Liver (tissue), 9 donors: ENCODE data around the gene SEPSECS. TPM values are rescaled to one million over a fixed set of nuclear protein-coding genes. Genes with fewer than 3 reads are reported as not detected.

Source experiments
- DNase-seq: peaks from one replicate; pipeline ENCODE4 v3.0.0-alpha.2; 2017; ENCODE audit warnings: low spot score
- H3K27ac ChIP-seq, 2 donors: one replicate each; pipeline ENCODE4 v1.7.0; 2013; ENCODE audit warnings: inconsistent platforms in 2 of 2, low read length in 2 of 2, control low read depth in 1 of 2, low read depth in 1 of 2, mild to moderate bottlenecking in 1 of 2
- H3K27me3 ChIP-seq, 4 donors: one replicate each; pipeline versions ENCODE4 v1.6.1 to v1.7.0; 2013; ENCODE audit warnings: low read length in 3 of 4, inconsistent platforms in 1 of 4, mild to moderate bottlenecking in 1 of 4, moderate library complexity in 1 of 4; ENCODE audit not compliant: control insufficient read depth in 4 of 4, insufficient read depth in 4 of 4
- H3K36me3 ChIP-seq, 4 donors: one replicate each; pipeline versions ENCODE4 v1.6.1 to v1.7.0; 2013; ENCODE audit warnings: low read length in 3 of 4, mild to moderate bottlenecking in 3 of 4, low read depth in 1 of 4, moderate library complexity in 1 of 4; ENCODE audit not compliant: control insufficient read depth in 4 of 4, insufficient read depth in 3 of 4
- H3K4me1 ChIP-seq, 4 donors: one replicate each; pipeline versions ENCODE4 v1.6.1 to v1.7.0; 2013; ENCODE audit warnings: low read length in 3 of 4, mild to moderate bottlenecking in 3 of 4, moderate library complexity in 1 of 4; ENCODE audit not compliant: control insufficient read depth in 4 of 4, insufficient read depth in 4 of 4
- H3K4me3 ChIP-seq, 3 donors: one replicate each; pipeline versions ENCODE4 v1.6.1 to v1.7.0; 2013; ENCODE audit warnings: low read length in 3 of 3, control low read depth in 1 of 3, low read depth in 1 of 3, mild to moderate bottlenecking in 1 of 3
- H3K9ac ChIP-seq, 2 donors: one replicate each; pipeline ENCODE4 v1.7.0; 2013; ENCODE audit warnings: low read length in 2 of 2, mild to moderate bottlenecking in 2 of 2, moderate library complexity in 2 of 2, control low read depth in 1 of 2, low read depth in 1 of 2
- H3K9me3 ChIP-seq, 4 donors: one replicate each; pipeline versions ENCODE4 v1.6.1 to v1.7.0; 2013; ENCODE audit warnings: low read length in 3 of 4; ENCODE audit not compliant: control insufficient read depth in 4 of 4
- EGR1 ChIP-seq, 2 donors: IDR thresholded peaks; 2 replicates each; pipeline ENCODE4 v1.6.1; 2016 to 2018; ENCODE audit warnings: antibody characterized with exemption in 2 of 2, low read depth in 2 of 2
- FOXA1 ChIP-seq: IDR thresholded peaks from 2 replicates; pipeline ENCODE4 v1.6.1; 2016; ENCODE audit warnings: antibody characterized with exemption
- FOXA2 ChIP-seq: IDR thresholded peaks from 2 replicates; pipeline ENCODE4 v1.6.1; 2016; ENCODE audit warnings: antibody characterized with exemption
- GABPA ChIP-seq, 2 donors: IDR thresholded peaks in 1 of 2; conservative IDR thresholded peaks in 1 of 2; 2 replicates each; pipeline ENCODE4 v1.6.1; 2016; ENCODE audit warnings: antibody characterized with exemption in 2 of 2, mild to moderate bottlenecking in 1 of 2, moderate library complexity in 1 of 2
- HNF4A ChIP-seq, 2 donors: conservative IDR thresholded peaks; 2 replicates each; pipeline ENCODE4 v1.6.1; 2016; ENCODE audit warnings: antibody characterized with exemption in 2 of 2, mild to moderate bottlenecking in 2 of 2
- HNF4G ChIP-seq: IDR thresholded peaks from 2 replicates; pipeline ENCODE4 v1.6.1; 2016; ENCODE audit warnings: antibody characterized with exemption
- JUND ChIP-seq, 2 donors: IDR thresholded peaks; 2 replicates each; pipeline ENCODE4 v1.6.1; 2016; ENCODE audit warnings: antibody characterized with exemption in 2 of 2
- NR2F2 ChIP-seq: IDR thresholded peaks from 2 replicates; pipeline ENCODE4 v1.6.1; 2016; ENCODE audit warnings: antibody characterized with exemption
- RXRA ChIP-seq, 2 donors: IDR thresholded peaks; 2 replicates each; pipeline ENCODE4 v1.6.1; 2017 to 2018; ENCODE audit warnings: antibody characterized with exemption in 2 of 2, mild to moderate bottlenecking in 1 of 2
- SP1 ChIP-seq: IDR thresholded peaks from 2 replicates; pipeline ENCODE4 v1.6.1; 2018; ENCODE audit warnings: antibody characterized with exemption, mild to moderate bottlenecking
- TAF1 ChIP-seq: conservative IDR thresholded peaks from 2 replicates; pipeline ENCODE4 v1.6.1; 2016; ENCODE audit warnings: antibody characterized with exemption, mild to moderate bottlenecking
- YY1 ChIP-seq: IDR thresholded peaks from 2 replicates; pipeline ENCODE4 v1.6.1; 2016; ENCODE audit warnings: antibody characterized with exemption, mild to moderate bottlenecking
- WGBS: extraction: QIAGEN DNeasy Blood & Tissue Kit; methylation state at CpG from one replicate; pipeline ENCODE4 v1.1.7; 2013; 5-methylcytosine and 5-hydroxymethylcytosine counted together
- polyA plus RNA-seq, 2 donors: library from polyadenylated mRNA; stranded (reverse) in 1 of 2; unstranded in 1 of 2; fragments of 200-250 nt in 1 of 2; fragments of >200 nt in 1 of 2; fragmentation: Nextera tagmentation in 1 of 2; extraction: Ambion mirVana in 1 of 2; gene quantifications; one replicate each; pipeline versions ENCODE4 v1.2.1 to v1.2.3, GENCODE V29; 2013 to 2015
- total RNA-seq, 2 donors: library from RNA; depleted of rRNA; stranded (reverse); fragments of >200 nt; gene quantifications; one replicate each; pipeline ENCODE4 v1.2.3, GENCODE V29; 2014
- TF ChIP-seq, protein P1 (sequence below): IDR thresholded peaks from 2 replicates; pipeline ENCODE4 v1.6.1; 2016; ENCODE audit warnings: antibody characterized with exemption, mild to moderate bottlenecking
- TF ChIP-seq, protein P2 (sequence below): IDR thresholded peaks from 2 replicates; pipeline ENCODE4 v1.6.1; 2016; ENCODE audit warnings: antibody characterized with exemption
- TF ChIP-seq, protein P3 (sequence below): IDR thresholded peaks from 2 replicates; pipeline ENCODE4 v1.6.1; 2016; ENCODE audit warnings: antibody characterized with exemption
- TF ChIP-seq, protein P4 (sequence below): IDR thresholded peaks from 2 replicates; pipeline ENCODE4 v1.6.1; 2016; ENCODE audit warnings: antibody characterized with exemption
- TF ChIP-seq, protein P5 (sequence below): fragments of 150-350 bp; IDR thresholded peaks from 2 replicates; pipeline ENCODE4 v1.5.1; 2017; ENCODE audit warnings: improper control_type of control experiment, low read depth, low read length; ENCODE audit not compliant: missing input control
- donor health status: healthy.
- donor health status: healthy.
- donor health status: healthy.
- donor health status: healthy.
- donor health status: healthy.

SEPSECS gene
- total and polyA plus RNA-seq, 4 donors = 10.3 to 31.7 (median 13.2) TPM

DNA sequence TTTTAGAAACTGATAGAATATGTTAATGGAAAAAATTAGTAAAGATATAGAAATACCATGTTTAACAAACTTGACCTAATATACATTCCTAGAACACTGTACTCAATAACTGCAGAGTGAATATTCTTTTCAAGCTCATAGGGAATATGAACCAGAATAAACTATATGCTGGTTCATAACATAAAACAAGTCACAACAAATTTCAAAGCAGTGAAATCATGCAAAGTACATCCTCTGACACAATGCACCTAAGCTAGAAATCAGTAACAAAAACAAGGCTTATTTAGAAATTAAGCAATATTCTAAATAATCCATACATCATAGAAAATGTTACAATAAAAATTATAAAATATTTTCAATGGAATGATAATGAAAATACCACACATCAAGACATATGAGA is 9.2 kb upstream of the SEPSECS start:
- Histone ChIP-seq H3K9ac (no peak overlapping the region), H3K27me3 (no peaks in the 10 kb centered on the region), H3K4me1 (no peaks in the 10 kb centered on the region), H3K9me3 (no peaks in the 10 kb centered on the region), H3K27ac (no peak overlapping the region), H3K36me3 (peaks cover 0 to 5% (median 0%) of the 10 kb centered on the region in 4 donors), H3K4me3 (no peak overlapping the region)
- TF ChIP-seq TAF1 = no peak
- TF ChIP-seq, protein P1, sequence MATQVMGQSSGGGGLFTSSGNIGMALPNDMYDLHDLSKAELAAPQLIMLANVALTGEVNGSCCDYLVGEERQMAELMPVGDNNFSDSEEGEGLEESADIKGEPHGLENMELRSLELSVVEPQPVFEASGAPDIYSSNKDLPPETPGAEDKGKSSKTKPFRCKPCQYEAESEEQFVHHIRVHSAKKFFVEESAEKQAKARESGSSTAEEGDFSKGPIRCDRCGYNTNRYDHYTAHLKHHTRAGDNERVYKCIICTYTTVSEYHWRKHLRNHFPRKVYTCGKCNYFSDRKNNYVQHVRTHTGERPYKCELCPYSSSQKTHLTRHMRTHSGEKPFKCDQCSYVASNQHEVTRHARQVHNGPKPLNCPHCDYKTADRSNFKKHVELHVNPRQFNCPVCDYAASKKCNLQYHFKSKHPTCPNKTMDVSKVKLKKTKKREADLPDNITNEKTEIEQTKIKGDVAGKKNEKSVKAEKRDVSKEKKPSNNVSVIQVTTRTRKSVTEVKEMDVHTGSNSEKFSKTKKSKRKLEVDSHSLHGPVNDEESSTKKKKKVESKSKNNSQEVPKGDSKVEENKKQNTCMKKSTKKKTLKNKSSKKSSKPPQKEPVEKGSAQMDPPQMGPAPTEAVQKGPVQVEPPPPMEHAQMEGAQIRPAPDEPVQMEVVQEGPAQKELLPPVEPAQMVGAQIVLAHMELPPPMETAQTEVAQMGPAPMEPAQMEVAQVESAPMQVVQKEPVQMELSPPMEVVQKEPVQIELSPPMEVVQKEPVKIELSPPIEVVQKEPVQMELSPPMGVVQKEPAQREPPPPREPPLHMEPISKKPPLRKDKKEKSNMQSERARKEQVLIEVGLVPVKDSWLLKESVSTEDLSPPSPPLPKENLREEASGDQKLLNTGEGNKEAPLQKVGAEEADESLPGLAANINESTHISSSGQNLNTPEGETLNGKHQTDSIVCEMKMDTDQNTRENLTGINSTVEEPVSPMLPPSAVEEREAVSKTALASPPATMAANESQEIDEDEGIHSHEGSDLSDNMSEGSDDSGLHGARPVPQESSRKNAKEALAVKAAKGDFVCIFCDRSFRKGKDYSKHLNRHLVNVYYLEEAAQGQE = no peak
- no peak for TF ChIP-seq YY1
- no peak for TF ChIP-seq HNF4G
- TF ChIP-seq, protein P2, sequence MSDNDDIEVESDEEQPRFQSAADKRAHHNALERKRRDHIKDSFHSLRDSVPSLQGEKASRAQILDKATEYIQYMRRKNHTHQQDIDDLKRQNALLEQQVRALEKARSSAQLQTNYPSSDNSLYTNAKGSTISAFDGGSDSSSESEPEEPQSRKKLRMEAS = no peak
- no peak for TF ChIP-seq SP1
- TF ChIP-seq, protein P3, sequence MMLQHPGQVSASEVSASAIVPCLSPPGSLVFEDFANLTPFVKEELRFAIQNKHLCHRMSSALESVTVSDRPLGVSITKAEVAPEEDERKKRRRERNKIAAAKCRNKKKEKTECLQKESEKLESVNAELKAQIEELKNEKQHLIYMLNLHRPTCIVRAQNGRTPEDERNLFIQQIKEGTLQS = no peak
- no peak for TF ChIP-seq JUND (IDR thresholded peaks at IDR 0.05)
- no peak for TF ChIP-seq EGR1 (IDR thresholded peaks at IDR 0.05; ENCODE audit: low read depth in 2 of 2)
- no peak for TF ChIP-seq GABPA (IDR thresholded peaks at IDR 0.05 in 1 of 2, conservative IDR thresholded peaks at IDR 0.05 in 1 of 2)
- no peak for TF ChIP-seq FOXA2
- TF ChIP-seq, protein P4, sequence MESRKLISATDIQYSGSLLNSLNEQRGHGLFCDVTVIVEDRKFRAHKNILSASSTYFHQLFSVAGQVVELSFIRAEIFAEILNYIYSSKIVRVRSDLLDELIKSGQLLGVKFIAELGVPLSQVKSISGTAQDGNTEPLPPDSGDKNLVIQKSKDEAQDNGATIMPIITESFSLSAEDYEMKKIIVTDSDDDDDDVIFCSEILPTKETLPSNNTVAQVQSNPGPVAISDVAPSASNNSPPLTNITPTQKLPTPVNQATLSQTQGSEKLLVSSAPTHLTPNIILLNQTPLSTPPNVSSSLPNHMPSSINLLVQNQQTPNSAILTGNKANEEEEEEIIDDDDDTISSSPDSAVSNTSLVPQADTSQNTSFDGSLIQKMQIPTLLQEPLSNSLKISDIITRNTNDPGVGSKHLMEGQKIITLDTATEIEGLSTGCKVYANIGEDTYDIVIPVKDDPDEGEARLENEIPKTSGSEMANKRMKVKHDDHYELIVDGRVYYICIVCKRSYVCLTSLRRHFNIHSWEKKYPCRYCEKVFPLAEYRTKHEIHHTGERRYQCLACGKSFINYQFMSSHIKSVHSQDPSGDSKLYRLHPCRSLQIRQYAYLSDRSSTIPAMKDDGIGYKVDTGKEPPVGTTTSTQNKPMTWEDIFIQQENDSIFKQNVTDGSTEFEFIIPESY = no peak
- TF ChIP-seq RXRA (IDR thresholded peaks at IDR 0.05) = no peak
- no peak for TF ChIP-seq HNF4A (conservative IDR thresholded peaks at IDR 0.05)
- TF ChIP-seq, protein P5, sequence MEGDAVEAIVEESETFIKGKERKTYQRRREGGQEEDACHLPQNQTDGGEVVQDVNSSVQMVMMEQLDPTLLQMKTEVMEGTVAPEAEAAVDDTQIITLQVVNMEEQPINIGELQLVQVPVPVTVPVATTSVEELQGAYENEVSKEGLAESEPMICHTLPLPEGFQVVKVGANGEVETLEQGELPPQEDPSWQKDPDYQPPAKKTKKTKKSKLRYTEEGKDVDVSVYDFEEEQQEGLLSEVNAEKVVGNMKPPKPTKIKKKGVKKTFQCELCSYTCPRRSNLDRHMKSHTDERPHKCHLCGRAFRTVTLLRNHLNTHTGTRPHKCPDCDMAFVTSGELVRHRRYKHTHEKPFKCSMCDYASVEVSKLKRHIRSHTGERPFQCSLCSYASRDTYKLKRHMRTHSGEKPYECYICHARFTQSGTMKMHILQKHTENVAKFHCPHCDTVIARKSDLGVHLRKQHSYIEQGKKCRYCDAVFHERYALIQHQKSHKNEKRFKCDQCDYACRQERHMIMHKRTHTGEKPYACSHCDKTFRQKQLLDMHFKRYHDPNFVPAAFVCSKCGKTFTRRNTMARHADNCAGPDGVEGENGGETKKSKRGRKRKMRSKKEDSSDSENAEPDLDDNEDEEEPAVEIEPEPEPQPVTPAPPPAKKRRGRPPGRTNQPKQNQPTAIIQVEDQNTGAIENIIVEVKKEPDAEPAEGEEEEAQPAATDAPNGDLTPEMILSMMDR = no peak
- no peak for TF ChIP-seq NR2F2
- TF ChIP-seq FOXA1 = no peak
- no peak for DNase-seq

DNA sequence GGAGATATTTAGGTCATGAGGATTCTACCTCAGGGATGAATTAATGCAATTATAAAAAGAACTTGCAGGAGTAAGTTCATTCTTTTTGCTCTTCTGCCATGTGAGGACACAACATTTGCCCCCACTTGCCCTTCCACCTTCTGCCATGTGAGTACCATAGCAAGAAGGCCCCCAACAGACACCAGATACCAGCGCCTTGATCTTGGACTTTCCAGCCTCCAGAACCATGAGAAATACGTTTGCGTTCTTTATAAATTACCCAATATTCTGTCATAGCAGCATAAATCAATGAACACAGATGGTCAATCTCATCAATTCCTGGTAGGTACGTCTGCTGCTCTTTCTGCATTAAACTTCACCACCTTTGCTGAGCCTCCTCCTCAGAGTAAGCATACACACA is 5.7 kb upstream of the SEPSECS start:
- DNase-seq = no peak
- peaks cover 0 to 5% (median 0%) of the 10 kb centered on the region in 4 donors for H3K36me3 ChIP-seq
- H3K27me3 ChIP-seq = no peaks in the 10 kb centered on the region
- peaks cover 3 to 14% (median 9%) of the 10 kb centered on the region in 4 donors for H3K4me1 ChIP-seq
- H3K9me3 ChIP-seq = no peaks in the 10 kb centered on the region
- no peak overlapping the region for H3K27ac ChIP-seq
- 95% methylated on average over 4 of the region's 4 CpGs for WGBS
- H3K9ac ChIP-seq = no peak overlapping the region
- TF ChIP-seq EGR1 (IDR thresholded peaks at IDR 0.05; ENCODE audit: low read depth in 2 of 2) (no peak), FOXA2 (no peak)
- H3K4me3 ChIP-seq = no peak overlapping the region
